ENCODE data around the gene CACNA2D4.
A peak's percentile ranks its signal among the peaks of the same experiment; 100 is the strongest.

CACNA2D4 gene

GRCh38 chr12:1917172-1918070 is 1.0 kb downstream of the CACNA2D4 start:
- DNase-seq, result peak; percentile 87

GRCh38 chr12:1916371-1917171 is 1.9 kb downstream of the CACNA2D4 start:
- DNase-seq, result no peak

- peak; percentile 77 for DNase-seq
Measured at GRCh38 chr12:1915082-1915968, 3.1 kb downstream of the CACNA2D4 start.

GRCh38 chr12:1914114-1914911 is 4.1 kb downstream of the CACNA2D4 start:
- no peak for DNase-seq

- DNase-seq, result no peak
Measured at GRCh38 chr12:1913377-1914113, 4.9 kb downstream of the CACNA2D4 start.

- no peak for DNase-seq
Measured at GRCh38 chr12:1912580-1913376, 5.7 kb downstream of the CACNA2D4 start.

- DNase-seq, result no peak
Measured at GRCh38 chr12:1911598-1912575, 6.6 kb downstream of the CACNA2D4 start.

GRCh38 chr12:1910468-1910867 is 8.0 kb downstream of the CACNA2D4 start:
- DNase-seq, result no peak

- DNase-seq, result no peak
Measured at GRCh38 chr12:1908758-1909157, 9.7 kb downstream of the CACNA2D4 start.

- no peak for DNase-seq
Measured at GRCh38 chr12:1907652-1908611, 10.5 kb downstream of the CACNA2D4 start.

- DNase-seq, result no peak
Measured at GRCh38 chr12:1906579-1906978, 11.9 kb downstream of the CACNA2D4 start.

GRCh38 chr12:1904875-1905274 is 13.6 kb downstream of the CACNA2D4 start:
- no peak for DNase-seq

- DNase-seq, result no peak
Measured at GRCh38 chr12:1896964-1897363, 21.5 kb downstream of the CACNA2D4 start.

GRCh38 chr12:1890810-1891209 is 27.6 kb downstream of the CACNA2D4 start:
- DNase-seq, result peak; percentile 64

- no peak for DNase-seq
Measured at GRCh38 chr12:1890119-1890703, 28.2 kb downstream of the CACNA2D4 start.

GRCh38 chr12:1888923-1889322 is 29.5 kb downstream of the CACNA2D4 start:
- DNase-seq, result no peak

GRCh38 chr12:1886396-1887008 is 31.9 kb downstream of the CACNA2D4 start:
- no peak for DNase-seq
